Muscle layer of colon (tissue), 2 donors: ENCODE measurements around the gene TTC34.

Source experiments
- H3K27ac ChIP-seq: one replicate; pipeline ENCODE4 v1.7.0; 2013; ENCODE audit warnings: low read depth, mild to moderate bottlenecking, low read length, moderate library complexity
- H3K27me3 ChIP-seq, 2 donors: one replicate each; pipeline ENCODE4 v1.7.0; 2013; ENCODE audit warnings: low read length in 2 of 2, mild to moderate bottlenecking in 2 of 2; ENCODE audit not compliant: insufficient read depth in 2 of 2, control insufficient read depth in 1 of 2
- H3K36me3 ChIP-seq: one replicate; pipeline ENCODE4 v1.7.0; 2013; ENCODE audit warnings: mild to moderate bottlenecking, low read length; ENCODE audit not compliant: insufficient read depth
- H3K4me1 ChIP-seq: one replicate; pipeline ENCODE4 v1.7.0; 2013; ENCODE audit warnings: mild to moderate bottlenecking, low read length; ENCODE audit not compliant: insufficient read depth
- H3K4me3 ChIP-seq, 2 donors: one replicate each; pipeline ENCODE4 v1.7.0; 2013; ENCODE audit warnings: low read length in 2 of 2, low read depth in 1 of 2, mild to moderate bottlenecking in 1 of 2, moderate library complexity in 1 of 2
- H3K9ac ChIP-seq: one replicate; pipeline ENCODE4 v1.7.0; 2013; ENCODE audit warnings: low read length
- H3K9me3 ChIP-seq: one replicate; pipeline ENCODE4 v1.7.0; 2013; ENCODE audit warnings: mild to moderate bottlenecking, low read length
- donor health status: abdominal sarcoma.
- donor health status: Adenocarcinoma of cecum.

The TTC34 gene

DNA sequence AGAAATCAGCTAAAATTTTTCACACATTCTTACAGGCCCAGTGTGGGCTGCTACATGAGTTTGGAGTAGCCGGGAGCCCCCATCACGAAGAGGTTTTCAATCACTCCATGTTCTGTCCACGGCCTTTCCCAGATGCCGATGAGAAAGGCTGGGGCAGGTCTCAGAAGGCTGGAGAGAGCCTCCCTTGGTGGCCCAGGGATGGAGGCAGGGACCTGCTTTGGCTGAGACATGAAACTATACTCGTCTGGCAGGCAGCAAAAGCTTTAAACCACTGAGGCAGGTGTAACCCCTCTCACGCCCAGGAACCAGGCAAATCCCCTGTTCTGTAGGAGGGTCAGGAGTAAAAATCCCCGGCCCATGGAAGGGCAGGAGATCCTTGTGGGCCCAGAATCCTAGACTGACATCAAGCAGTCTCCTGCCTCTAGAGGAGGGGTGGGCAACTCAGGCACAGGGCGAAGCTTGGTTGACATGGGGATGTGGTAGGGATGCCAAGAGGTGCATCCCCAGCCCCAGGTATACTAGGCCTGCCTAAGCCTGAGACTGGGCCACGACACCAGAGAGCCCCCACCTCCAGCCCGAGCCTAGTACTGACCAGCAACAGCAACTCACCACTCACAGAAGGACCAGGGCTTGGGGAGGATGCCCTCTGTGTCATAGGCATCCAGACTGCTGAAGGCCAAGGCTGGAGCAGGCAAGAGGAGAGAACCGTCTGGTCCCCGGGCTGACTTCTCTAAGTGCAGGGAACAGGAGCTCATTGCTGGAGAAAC, 177.7 kb downstream of the TTC34 start:
- no peaks in the 10 kb centered on the region for H3K36me3 ChIP-seq
- H3K4me3 ChIP-seq, result no peak overlapping the region
- H3K9ac ChIP-seq, result no peak overlapping the region
- H3K9me3 ChIP-seq, result no peaks in the 10 kb centered on the region
- H3K27ac ChIP-seq, result no peak overlapping the region
- no peaks in the 10 kb centered on the region for H3K4me1 ChIP-seq
- H3K27me3 ChIP-seq, result peaks cover 0 to 26% of the 10 kb centered on the region in 2 donors

- Histone ChIP-seq H3K4me1 (no peaks in the 10 kb centered on the region), H3K9me3 (no peaks in the 10 kb centered on the region), H3K9ac (no peak overlapping the region), H3K27me3 (peaks cover 0 to 4% of the 10 kb centered on the region in 2 donors), H3K27ac (no peak overlapping the region), H3K36me3 (no peaks in the 10 kb centered on the region), H3K4me3 (no peak overlapping the region)
These were observed 183.5 kb downstream of the TTC34 start for GRCh38 chr1:2617971-2618470.

- no peaks in the 10 kb centered on the region for H3K4me1 ChIP-seq
- H3K36me3 ChIP-seq, result no peaks in the 10 kb centered on the region
- H3K27me3 ChIP-seq, result peaks cover 0 to 25% of the 10 kb centered on the region in 2 donors
- H3K27ac ChIP-seq, result no peak overlapping the region
- no peak overlapping the region for H3K9ac ChIP-seq
- no peaks in the 10 kb centered on the region for H3K9me3 ChIP-seq
- H3K4me3 ChIP-seq, result no peak overlapping the region
These were observed 187.3 kb downstream of the TTC34 start for GRCh38 chr1:2614145-2614544.

DNA sequence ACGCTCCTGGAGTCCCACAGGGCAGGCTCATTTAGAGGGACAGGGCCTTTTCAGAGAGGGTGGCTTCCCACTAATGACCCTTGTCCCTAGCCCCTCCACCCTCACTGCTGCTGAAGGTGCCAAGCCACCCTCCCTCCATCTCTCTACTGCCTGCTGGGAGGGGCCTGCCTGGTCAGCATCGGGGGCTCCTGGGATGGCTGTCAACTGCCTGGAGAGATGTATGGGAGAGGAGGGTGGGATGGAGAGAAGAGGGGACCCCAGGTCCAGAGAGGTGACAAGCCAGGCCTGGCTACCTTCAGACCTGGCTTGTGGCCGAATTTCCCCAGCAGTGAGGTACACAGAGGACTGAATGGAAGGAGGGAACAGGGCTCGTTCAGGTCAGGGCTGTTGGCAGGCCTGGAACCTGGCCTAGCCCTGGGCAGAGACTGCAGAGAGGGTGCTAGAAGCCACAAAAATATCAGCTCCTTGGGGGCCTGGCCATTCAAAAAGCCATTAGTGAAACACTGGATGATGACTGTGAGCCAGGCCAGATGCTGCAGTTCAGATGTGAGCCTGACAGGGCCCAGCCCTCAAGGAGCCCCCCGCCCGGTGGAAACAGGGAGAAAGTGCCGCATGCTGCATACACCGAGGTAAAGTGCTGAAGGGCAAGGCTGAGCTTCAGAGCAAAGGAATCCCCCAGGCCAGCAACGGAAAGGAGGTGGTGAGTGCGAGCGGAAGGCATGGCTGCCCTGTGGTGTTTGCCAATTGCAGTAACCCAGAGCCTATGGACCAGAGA, 188.7 kb downstream of the TTC34 start:
- Histone ChIP-seq H3K4me1 (no peaks in the 10 kb centered on the region), H3K27ac (no peak overlapping the region), H3K27me3 (peaks cover 0 to 25% of the 10 kb centered on the region in 2 donors), H3K9me3 (no peaks in the 10 kb centered on the region), H3K36me3 (no peaks in the 10 kb centered on the region), H3K4me3 (no peak overlapping the region), H3K9ac (no peak overlapping the region)

DNA sequence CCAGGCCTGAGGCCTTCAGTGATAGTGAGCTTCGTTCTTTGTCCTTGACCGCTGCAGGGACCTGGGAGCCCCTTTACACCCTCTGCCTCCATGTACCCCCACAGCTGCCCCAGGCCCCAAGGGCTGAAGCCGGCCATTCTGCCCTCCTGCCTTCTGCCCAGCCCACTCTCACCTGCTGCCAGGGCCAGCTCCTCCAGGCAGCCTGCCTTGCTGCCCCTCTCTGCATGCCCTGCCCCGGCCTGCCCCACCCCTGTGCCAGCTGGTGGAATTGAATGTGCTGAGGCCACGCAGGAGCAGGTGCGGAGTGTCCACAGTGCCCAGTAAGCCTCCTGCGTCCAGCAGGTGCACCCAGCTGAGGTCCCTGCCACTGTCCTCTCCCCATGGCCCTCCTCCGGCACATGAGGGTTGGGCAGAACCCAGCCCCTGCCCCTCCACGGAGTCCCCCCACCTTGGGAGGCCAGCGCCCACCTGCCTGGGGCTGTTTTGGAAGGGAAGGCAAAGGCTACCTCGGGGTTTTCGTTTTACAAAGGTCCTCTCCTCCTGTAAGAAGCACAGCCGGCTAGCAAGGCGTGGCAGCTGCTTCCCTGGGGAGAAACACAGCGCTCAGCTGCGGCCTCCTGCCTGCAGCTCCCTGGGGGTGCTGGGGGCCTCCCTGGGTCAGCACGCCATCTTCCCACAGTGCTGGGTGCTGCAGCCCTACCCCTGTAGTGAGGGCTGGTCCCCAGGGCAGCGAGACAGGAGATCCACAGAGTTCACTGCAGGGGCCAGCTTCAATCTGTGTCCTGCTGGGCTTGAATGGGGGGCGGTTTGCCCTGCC, 189.7 kb downstream of the TTC34 start:
- H3K27me3 ChIP-seq, result peaks cover 0 to 27% of the 10 kb centered on the region in 2 donors
- no peaks in the 10 kb centered on the region for H3K36me3 ChIP-seq
- H3K4me3 ChIP-seq, result no peak overlapping the region
- H3K27ac ChIP-seq, result no peak overlapping the region
- no peaks in the 10 kb centered on the region for H3K4me1 ChIP-seq
- no peaks in the 10 kb centered on the region for H3K9me3 ChIP-seq
- no peak overlapping the region for H3K9ac ChIP-seq

DNA sequence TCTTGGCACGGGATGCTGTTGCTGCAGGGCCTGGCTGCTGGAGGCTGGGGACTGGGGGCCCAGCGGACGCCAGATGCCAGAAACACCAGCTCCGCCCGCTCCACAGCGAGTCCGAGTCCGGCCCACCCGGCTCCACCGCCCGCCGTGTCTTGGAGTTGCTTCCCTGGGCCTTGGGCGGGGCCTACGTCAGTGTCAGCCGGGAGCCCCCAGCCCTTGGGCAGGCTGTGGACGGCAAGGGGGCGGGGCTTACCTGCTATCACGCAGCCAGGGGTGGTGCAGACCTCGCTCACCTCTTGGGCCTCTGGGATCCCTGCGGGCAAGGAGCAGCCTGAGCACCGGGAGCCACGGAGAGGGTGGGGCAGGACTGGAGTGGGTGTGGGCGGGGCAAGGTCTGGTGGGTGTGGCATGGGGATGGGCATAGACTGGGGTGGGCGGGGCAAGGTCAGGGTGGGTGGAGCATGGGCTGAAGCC, 190.4 kb downstream of the TTC34 start:
- no peaks in the 10 kb centered on the region for H3K36me3 ChIP-seq
- H3K4me1 ChIP-seq, result no peaks in the 10 kb centered on the region
- H3K9ac ChIP-seq, result no peak overlapping the region
- H3K9me3 ChIP-seq, result no peaks in the 10 kb centered on the region
- H3K4me3 ChIP-seq, result no peak overlapping the region
- no peak overlapping the region for H3K27ac ChIP-seq
- H3K27me3 ChIP-seq, result peaks cover 0 to 30% of the 10 kb centered on the region in 2 donors

- H3K4me1 ChIP-seq, result no peaks in the 10 kb centered on the region
- H3K4me3 ChIP-seq, result no peak overlapping the region
- peaks cover 0 to 30% of the 10 kb centered on the region in 2 donors for H3K27me3 ChIP-seq
- H3K9me3 ChIP-seq, result no peaks in the 10 kb centered on the region
- no peak overlapping the region for H3K27ac ChIP-seq
- H3K9ac ChIP-seq, result no peak overlapping the region
- no peaks in the 10 kb centered on the region for H3K36me3 ChIP-seq
These were observed 191.2 kb downstream of the TTC34 start for GRCh38 chr1:2610036-2610959.

DNA sequence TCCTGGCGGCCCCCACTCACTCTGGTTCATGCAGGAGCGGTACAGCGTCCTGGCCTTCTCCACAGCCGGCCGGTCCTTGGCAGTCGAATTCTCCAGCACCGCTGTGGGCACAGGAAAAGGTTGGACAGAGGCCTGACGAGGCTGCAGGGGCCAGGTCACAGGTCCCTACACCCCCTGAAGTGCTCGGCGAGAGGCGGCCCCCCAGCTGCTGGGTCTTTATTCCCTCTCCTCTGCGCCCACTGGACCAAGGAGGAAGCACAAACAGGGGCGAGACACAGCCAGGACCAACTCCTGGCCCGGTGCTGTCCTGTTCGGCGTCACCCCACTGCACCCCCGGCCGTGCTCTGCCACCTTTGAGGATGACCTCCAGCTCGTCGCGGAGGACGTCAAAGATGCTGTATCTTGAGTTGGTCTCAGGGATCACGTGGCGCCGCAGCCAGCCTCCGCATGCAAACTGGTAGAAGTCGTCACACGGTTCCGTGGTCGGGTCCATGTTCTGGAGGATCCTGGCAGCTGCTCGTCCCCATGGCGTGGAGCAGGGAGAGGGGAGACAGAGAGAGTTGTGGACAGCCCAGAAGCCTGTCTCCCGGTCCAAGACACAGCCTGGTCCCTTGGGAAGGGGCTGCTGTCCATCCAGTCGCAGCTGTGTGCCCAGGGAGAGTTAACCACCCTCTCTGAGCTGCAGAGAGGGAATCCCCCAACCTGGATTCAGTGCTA, 192.0 kb downstream of the TTC34 start:
- H3K9me3 ChIP-seq, result no peaks in the 10 kb centered on the region

GRCh38 chr1:2607641-2608091, 193.8 kb downstream of the TTC34 start:
- H3K27ac ChIP-seq, result no peak overlapping the region

More for the DNA sequence above, 192.0 kb downstream of the TTC34 start:
- no peak overlapping the region for H3K4me3 ChIP-seq
- no peak overlapping the region for H3K9ac ChIP-seq
- H3K27ac ChIP-seq, result no peak overlapping the region
- no peaks in the 10 kb centered on the region for H3K4me1 ChIP-seq
- H3K27me3 ChIP-seq, result peaks cover 0 to 30% of the 10 kb centered on the region in 2 donors
- H3K36me3 ChIP-seq, result no peaks in the 10 kb centered on the region

More at GRCh38 chr1:2607641-2608091, 193.8 kb downstream of the TTC34 start:
- Histone ChIP-seq H3K9me3 (no peaks in the 10 kb centered on the region), H3K4me1 (no peaks in the 10 kb centered on the region), H3K4me3 (no peak overlapping the region), H3K36me3 (no peaks in the 10 kb centered on the region), H3K9ac (no peak overlapping the region), H3K27me3 (peaks cover 0 to 29% of the 10 kb centered on the region in 2 donors)
